NT2/D1 (cell line): ENCODE data around the gene ADAMTS2.

Experiments
- DNase-seq: peaks from one replicate; pipeline ENCODE4 v3.0.0-alpha.2; 2011; ENCODE audit warnings: low read depth, low spot score
- H3K27me3 ChIP-seq: 2 replicates; pipeline ENCODE4 v1.6.0; 2011; ENCODE audit warnings: mild to moderate bottlenecking; ENCODE audit not compliant: insufficient read length, insufficient read depth
- H3K36me3 ChIP-seq: 2 replicates; pipeline ENCODE4 v1.6.1; 2011; ENCODE audit warnings: mild to moderate bottlenecking, low read length, mixed read lengths; ENCODE audit not compliant: insufficient read depth, insufficient read length
- H3K4me1 ChIP-seq: 2 replicates; pipeline ENCODE4 v1.5.1; 2011; ENCODE audit not compliant: insufficient read depth, insufficient read length
- H3K4me3 ChIP-seq: 2 replicates; pipeline ENCODE4 v1.5.1; 2011; ENCODE audit warnings: low read depth; ENCODE audit not compliant: insufficient read length
- H3K9ac ChIP-seq: 2 replicates; pipeline ENCODE4 v1.6.0; 2011; ENCODE audit warnings: low read depth; ENCODE audit not compliant: insufficient read length
- H3K9me3 ChIP-seq: 2 replicates; pipeline ENCODE4 v1.5.1; 2011; ENCODE audit warnings: mild to moderate bottlenecking, low read length; ENCODE audit not compliant: insufficient read depth
- SUZ12 ChIP-seq: IDR thresholded peaks from 2 replicates; pipeline ENCODE4 v1.6.1; 2011; ENCODE audit not compliant: insufficient read length, insufficient read depth; ENCODE audit errors: extremely low read depth
- YY1 ChIP-seq: IDR thresholded peaks from 2 replicates; pipeline ENCODE4 v1.6.1; 2011; ENCODE audit not compliant: insufficient read length, insufficient read depth
- ZNF274 ChIP-seq: IDR thresholded peaks from 2 replicates; pipeline ENCODE4 v1.6.1; 2011; ENCODE audit warnings: mild to moderate bottlenecking, low read depth, low read length

Gene ADAMTS2

GRCh38 chr5:179227580-179228311 lies 117.5 kb downstream of the ADAMTS2 start:
- H3K9ac ChIP-seq, result peak overlapping the region; percentile 51
- no peaks in the 10 kb centered on the region for H3K36me3 ChIP-seq
- no peaks in the 10 kb centered on the region for H3K27me3 ChIP-seq
- DNase-seq, result peak; percentile 16
- TF ChIP-seq SUZ12 (no peak), YY1 (no peak), ZNF274 (no peak)
- peaks cover 13% of the 10 kb centered on the region for H3K4me1 ChIP-seq
- peaks cover 17% of the 10 kb centered on the region; the same call in 1 of the 2 replicates for H3K9me3 ChIP-seq
- no peak overlapping the region for H3K4me3 ChIP-seq

GRCh38 chr5:179227229-179227579 lies 118.1 kb downstream of the ADAMTS2 start:
- Histone ChIP-seq H3K9me3 (peaks cover 17% of the 10 kb centered on the region; the same call in 1 of the 2 replicates), H3K27me3 (no peaks in the 10 kb centered on the region), H3K4me1 (peaks cover 13% of the 10 kb centered on the region), H3K4me3 (no peak overlapping the region), H3K36me3 (no peaks in the 10 kb centered on the region), H3K9ac (no peak overlapping the region)
- DNase-seq, result no peak
- TF ChIP-seq YY1 (no peak), ZNF274 (no peak), SUZ12 (no peak)

GRCh38 chr5:179226696-179227095 lies 118.6 kb downstream of the ADAMTS2 start:
- TF ChIP-seq SUZ12, result no peak
- TF ChIP-seq ZNF274, result no peak
- TF ChIP-seq YY1, result no peak
- no peaks in the 10 kb centered on the region for H3K27me3 ChIP-seq
- H3K9ac ChIP-seq, result no peak overlapping the region
- no peaks in the 10 kb centered on the region for H3K36me3 ChIP-seq
- H3K4me3 ChIP-seq, result no peak overlapping the region
- H3K9me3 ChIP-seq, result peaks cover 17% of the 10 kb centered on the region; the same call in 1 of the 2 replicates
- H3K4me1 ChIP-seq, result peaks cover 13% of the 10 kb centered on the region
- no peak for DNase-seq

DNA sequence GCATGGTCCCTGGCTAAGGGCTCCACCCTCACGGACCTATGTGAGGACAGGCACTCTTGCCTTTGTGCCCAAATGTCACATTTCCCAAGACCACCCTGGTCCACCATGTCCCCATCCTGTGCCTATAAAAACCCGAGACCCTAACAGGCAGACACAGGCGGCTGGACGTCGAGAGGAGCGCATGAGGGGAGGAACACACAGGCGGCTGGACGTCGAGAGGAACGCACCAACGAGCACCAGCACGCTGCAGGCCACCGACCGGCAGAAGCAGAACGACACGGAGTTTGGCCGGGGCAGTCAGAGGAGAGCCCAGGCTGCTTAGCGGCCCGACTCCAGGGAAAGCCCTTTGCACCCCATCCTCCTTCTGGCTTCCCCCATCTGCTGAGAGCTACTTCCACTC lies 119.9 kb downstream of the ADAMTS2 start:
- no peaks in the 10 kb centered on the region for H3K27me3 ChIP-seq
- H3K4me1 ChIP-seq, result peaks cover 13% of the 10 kb centered on the region
- H3K4me3 ChIP-seq, result no peak overlapping the region
- no peaks in the 10 kb centered on the region for H3K36me3 ChIP-seq
- TF ChIP-seq ZNF274, result no peak
- TF ChIP-seq SUZ12, result no peak
- no peak for TF ChIP-seq YY1
- H3K9me3 ChIP-seq, result peaks cover 17% of the 10 kb centered on the region; the same call in 1 of the 2 replicates
- no peak for DNase-seq
- no peak overlapping the region for H3K9ac ChIP-seq

DNA sequence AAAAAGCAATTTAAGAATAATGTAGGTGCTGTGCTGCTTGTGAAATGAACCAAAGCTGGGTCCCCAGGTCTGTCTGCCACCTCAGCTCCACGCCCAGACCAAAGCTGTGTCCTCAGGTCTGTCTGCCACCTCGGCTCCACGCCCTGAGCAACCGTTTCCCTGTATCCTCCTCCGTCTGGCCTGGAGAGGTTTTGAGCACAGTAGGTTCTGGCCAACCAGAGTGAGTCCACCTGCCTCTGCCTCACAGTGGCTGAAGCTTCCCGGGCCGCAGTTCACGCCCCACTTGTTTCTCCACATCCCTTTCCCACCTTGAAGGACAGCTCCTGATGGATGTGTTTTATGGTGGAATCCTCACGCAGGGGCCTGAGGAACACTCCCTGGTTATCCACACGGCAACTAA lies 120.5 kb downstream of the ADAMTS2 start:
- no peak for DNase-seq
- Histone ChIP-seq H3K36me3 (no peaks in the 10 kb centered on the region), H3K4me1 (peaks cover 13% of the 10 kb centered on the region), H3K27me3 (no peaks in the 10 kb centered on the region), H3K4me3 (no peak overlapping the region), H3K9me3 (peaks cover 17% of the 10 kb centered on the region; the same call in 1 of the 2 replicates), H3K9ac (no peak overlapping the region)
- TF ChIP-seq YY1, result no peak

GRCh38 chr5:179223961-179224360 lies 121.3 kb downstream of the ADAMTS2 start:
- no peak for TF ChIP-seq ZNF274
- no peak for TF ChIP-seq SUZ12
- TF ChIP-seq YY1, result no peak
- Histone ChIP-seq H3K4me1 (peaks cover 13% of the 10 kb centered on the region), H3K27me3 (no peaks in the 10 kb centered on the region), H3K36me3 (no peaks in the 10 kb centered on the region), H3K4me3 (no peak overlapping the region), H3K9me3 (peaks cover 17% of the 10 kb centered on the region; the same call in 1 of the 2 replicates), H3K9ac (no peak overlapping the region)
- DNase-seq, result no peak

GRCh38 chr5:179223528-179223927 lies 121.7 kb downstream of the ADAMTS2 start:
- Histone ChIP-seq H3K9me3 (peaks cover 17% of the 10 kb centered on the region; the same call in 1 of the 2 replicates), H3K9ac (no peak overlapping the region)

More at GRCh38 chr5:179223528-179223927, 121.7 kb downstream of the ADAMTS2 start:
- TF ChIP-seq ZNF274 (no peak), SUZ12 (no peak), YY1 (no peak)
- DNase-seq, result no peak
- Histone ChIP-seq H3K36me3 (no peaks in the 10 kb centered on the region), H3K4me1 (peaks cover 9% of the 10 kb centered on the region), H3K4me3 (no peak overlapping the region), H3K27me3 (no peaks in the 10 kb centered on the region)
